ENCODE data around the gene KATNBL1.
"Not testable (repeated sequence)": the region's sequence is repeated elsewhere in the genome, so short reads cannot be mapped to it uniquely, and the experiment has no call there.

Gene KATNBL1

GRCh38 chr15:34188711-34189110, 21.2 kb downstream of the KATNBL1 start:
- DNase-seq: no peak

- no peak for DNase-seq
Observed at GRCh38 chr15:34185666-34186065, 24.2 kb downstream of the KATNBL1 start.

- DNase-seq: no peak
Observed at GRCh38 chr15:34182942-34183341, 27.0 kb downstream of the KATNBL1 start.

GRCh38 chr15:34179234-34179633, 30.7 kb downstream of the KATNBL1 start:
- DNase-seq: no peak

GRCh38 chr15:34165987-34166573, 43.8 kb downstream of the KATNBL1 start:
- DNase-seq: not testable (repeated sequence)

- no peak for DNase-seq
Observed at GRCh38 chr15:34161329-34161963, 48.5 kb downstream of the KATNBL1 start.

GRCh38 chr15:34160735-34161134, 49.2 kb downstream of the KATNBL1 start:
- no peak for DNase-seq

GRCh38 chr15:34158355-34158754, 51.5 kb downstream of the KATNBL1 start:
- no peak for DNase-seq

GRCh38 chr15:34155859-34156258, 54.0 kb downstream of the KATNBL1 start:
- DNase-seq: no peak

GRCh38 chr15:34154725-34155204, 55.1 kb downstream of the KATNBL1 start:
- no peak for DNase-seq

GRCh38 chr15:34147371-34148140, 62.3 kb downstream of the KATNBL1 start:
- DNase-seq: no peak

- no peak for DNase-seq
Observed at GRCh38 chr15:34133511-34133910, 76.4 kb downstream of the KATNBL1 start.

GRCh38 chr15:34132881-34133280, 77.0 kb downstream of the KATNBL1 start:
- DNase-seq: no peak

- no peak for DNase-seq
Observed at GRCh38 chr15:34128898-34129297, 81.0 kb downstream of the KATNBL1 start.

GRCh38 chr15:34126522-34126921, 83.4 kb downstream of the KATNBL1 start:
- DNase-seq: no peak

- DNase-seq: no peak
Observed at GRCh38 chr15:34125945-34126344, 84.0 kb downstream of the KATNBL1 start.

- DNase-seq: no peak
Observed at GRCh38 chr15:34124651-34125050, 85.2 kb downstream of the KATNBL1 start.

GRCh38 chr15:34122771-34123183, 87.1 kb downstream of the KATNBL1 start:
- no peak for DNase-seq

GRCh38 chr15:34121786-34122185, 88.1 kb downstream of the KATNBL1 start:
- DNase-seq: not testable (repeated sequence)

GRCh38 chr15:34120420-34120819, 89.5 kb downstream of the KATNBL1 start:
- DNase-seq: not testable (repeated sequence)

- no peak for DNase-seq
Observed at GRCh38 chr15:34119291-34119690, 90.6 kb downstream of the KATNBL1 start.

- DNase-seq: no peak
Observed at GRCh38 chr15:34116620-34117019, 93.3 kb downstream of the KATNBL1 start.

- DNase-seq: no peak
Observed at GRCh38 chr15:34114739-34115138, 95.2 kb downstream of the KATNBL1 start.

- no peak for DNase-seq
Observed at GRCh38 chr15:34114215-34114614, 95.7 kb downstream of the KATNBL1 start.

All from CD4-positive, alpha-beta T cell treated with Interleukin-10 for 1 hour (primary cell).